Measurements from ENCODE around the gene WDR11. TPM values are rescaled to one million over a fixed set of nuclear protein-coding genes. Genes with fewer than 3 reads are reported as not detected.

WDR11 gene
- total RNA-seq, 1 experiment from 2014 or later, result 48.7 TPM

GRCh38 chr10:120926611-120927010, 75.4 kb downstream of the WDR11 start:
- Histone ChIP-seq H2BK12ac (ENCODE audit: insufficient read length, low read depth, low read length) (no peak overlapping the region), H3K9me3 (ENCODE audit: control insufficient read depth, low read depth, low read length) (no peaks in the 10 kb centered on the region), H2BK5ac (ENCODE audit: insufficient read length, low read length) (no peak overlapping the region), H3K4me2 (ENCODE audit: insufficient read depth, insufficient read length, low read length) (no peak overlapping the region), H4K20me1 (ENCODE audit: control insufficient read depth, insufficient read depth, insufficient read length) (no peaks in the 10 kb centered on the region), H3K23ac (ENCODE audit: insufficient read length, low read depth, low read length) (no peak overlapping the region), H3K9ac (ENCODE audit: extremely low read depth, insufficient read length, low read length) (no peak overlapping the region), H3K27ac (ENCODE audit: insufficient read length, low read depth, low read length) (no peak overlapping the region), H3K79me2 (ENCODE audit: insufficient read depth, low read length) (no peaks in the 10 kb centered on the region), H3K23me2 (ENCODE audit: insufficient read length, low read depth, low read length, poor library complexity, severe bottlenecking) (no peaks in the 10 kb centered on the region), H2AK5ac (ENCODE audit: insufficient read length, low read length) (no peak overlapping the region), H3K79me1 (ENCODE audit: insufficient read depth, low read depth, low read length, poor library complexity, severe bottlenecking) (no peaks in the 10 kb centered on the region), H3T11ph (ENCODE audit: low read length) (no peak overlapping the region), H3K4me1 (ENCODE audit: insufficient read depth, low read length) (no peaks in the 10 kb centered on the region), H2BK15ac (ENCODE audit: low read depth, low read length) (no peak overlapping the region), H2AFZ (ENCODE audit: low read length) (no peak overlapping the region), H4K5ac (ENCODE audit: insufficient read length, low read depth, low read length) (no peak overlapping the region), H3K14ac (ENCODE audit: insufficient read depth, low read length) (no peak overlapping the region), H3K18ac (ENCODE audit: insufficient read length, low read depth, low read length) (no peak overlapping the region), H3K56ac (ENCODE audit: insufficient read length, low read depth, low read length) (no peak overlapping the region), H2BK20ac (ENCODE audit: low read depth, low read length, poor library complexity, severe bottlenecking) (no peak overlapping the region), H2BK120ac (ENCODE audit: low read depth, low read length, poor library complexity, severe bottlenecking) (no peak overlapping the region), H3K4ac (ENCODE audit: low read depth, low read length) (no peak overlapping the region), H4K91ac (ENCODE audit: insufficient read length, low read depth, low read length) (no peak overlapping the region), H3K27me3 (ENCODE audit: insufficient read depth, low read length) (no peaks in the 10 kb centered on the region), H4K8ac (replicated peaks; ENCODE audit: insufficient read length, low read depth, low read length) (no peak overlapping the region)
- no peaks in the 10 kb centered on the region; a peak in 1 of 7 replicates for H3K36me3 Mint-ChIP-seq (ENCODE audit: insufficient read depth in 1 of 3, low read depth in 3 of 3)
- peaks cover 4 to 7% of the 10 kb centered on the region in 2 experiments; a peak in 1 of 4 replicates for H3K4me1 Mint-ChIP-seq
- H3K27me3 Mint-ChIP-seq (ENCODE audit: low read depth), result no peaks in the 10 kb centered on the region; the same call in 1 of the 2 replicates
- no peak for TF ChIP-seq CTCF (conservative IDR thresholded peaks at IDR 0.05)
- no peak for DNase-seq
- H3K4me3 Mint-ChIP-seq, result no peak overlapping the region
- no peak overlapping the region for H3K27ac Mint-ChIP-seq
- WGBS (ENCODE audit: extremely low coverage, insufficient read length, low lambda C conversion rate), result no CpG with 5 or more reads among the region's 6 CpGs
- H3K9me3 Mint-ChIP-seq, result no peaks in the 10 kb centered on the region; a peak in 1 of 5 replicates
